ENCODE data around the gene WDR36. TPM values are rescaled to one million over a fixed set of nuclear protein-coding genes. Genes with fewer than 3 reads are reported as not detected.

The WDR36 gene
- total RNA-seq: 10 to 100 TPM; 11.9 to 16.1 TPM

GRCh38 chr5:111092062-111092853 lies at the start of gene WDR36:
Gene WDR36 (plus strand): TSS chr5:111092348. CDS start chr5:111092457, 109 bp downstream.
- TF ChIP-seq POLR2A (IDR thresholded peaks at IDR 0.05) (peak in 2 of 3 donors; percentile 56 to 66), CTCF (IDR thresholded peaks at IDR 0.05) (peak in 1 of 7 experiments; percentile 21)
- peak; percentile 100 for ATAC-seq
- WGBS, 2 donors: 1% methylated on average over 37 to 50 of the region's 50 CpGs

GRCh38 chr5:111043712-111044506 lies 48.2 kb upstream of the WDR36 start:
- H3K27me3 ChIP-seq: no peaks in the 10 kb centered on the region
- 18 to 32% methylated on average over 5 of the region's 5 CpGs for WGBS, 2 donors
- H3K4me3 ChIP-seq: no peak overlapping the region
- TF ChIP-seq CTCF (IDR thresholded peaks at IDR 0.05): no peak
- TF ChIP-seq POLR2A (IDR thresholded peaks at IDR 0.05): no peak
- no peaks in the 10 kb centered on the region for H3K9me3 ChIP-seq
- no peak overlapping the region for H3K27ac ChIP-seq
- intact Hi-C loops (cut with DNase I): no loop called here
- DNase-seq: no peak
- no peaks in the 10 kb centered on the region for H3K36me3 ChIP-seq (replicated peaks in 1 of 2; ENCODE audit: insufficient read depth in 1 of 2, low read depth in 2 of 2)
- no peaks in the 10 kb centered on the region for H3K4me1 ChIP-seq
- no peak for ATAC-seq

More at GRCh38 chr5:111092062-111092853, at the start of gene WDR36:
- H3K4me1 ChIP-seq: peaks cover 22% of the 10 kb centered on the region
- H3K4me3 ChIP-seq: peak within 1 kb of the TSS; percentile 95 to 98
- no peaks in the 10 kb centered on the region for H3K27me3 ChIP-seq
- H3K9me3 ChIP-seq: no peaks in the 10 kb centered on the region
- peak within 1 kb of the TSS; percentile 20 to 83 (median 71) for H3K27ac ChIP-seq
- DNase-seq: peak; percentile 87 to 92 (median 88)
- intact Hi-C loops (cut with DNase I): no loop called here
- H3K36me3 ChIP-seq (replicated peaks in 1 of 2; ENCODE audit: insufficient read depth in 1 of 2, low read depth in 2 of 2): no peaks in the 10 kb centered on the region

GRCh38 chr5:111058064-111058463 lies 34.1 kb upstream of the WDR36 start:
- Histone ChIP-seq H3K9me3 (no peaks in the 10 kb centered on the region), H3K4me1 (no peaks in the 10 kb centered on the region), H3K27ac (no peak overlapping the region), H3K4me3 (no peak overlapping the region), H3K36me3 (replicated peaks in 1 of 2; ENCODE audit: insufficient read depth in 1 of 2, low read depth in 2 of 2) (no peaks in the 10 kb centered on the region), H3K27me3 (peaks cover 0 to 5% of the 10 kb centered on the region in 2 donors)
- no peak for TF ChIP-seq POLR2A (IDR thresholded peaks at IDR 0.05)
- TF ChIP-seq CTCF (IDR thresholded peaks at IDR 0.05): no peak
- DNase-seq: no peak
- intact Hi-C loops (cut with DNase I): no loop called here
- no peak for ATAC-seq

- H3K4me1 ChIP-seq: no peaks in the 10 kb centered on the region
- no peaks in the 10 kb centered on the region for H3K36me3 ChIP-seq (replicated peaks in 1 of 2; ENCODE audit: insufficient read depth in 1 of 2, low read depth in 2 of 2)
- TF ChIP-seq CTCF (IDR thresholded peaks at IDR 0.05) (no peak), POLR2A (IDR thresholded peaks at IDR 0.05) (no peak)
- H3K9me3 ChIP-seq: no peaks in the 10 kb centered on the region
- DNase-seq (no peak), ATAC-seq (no peak)
- no peak overlapping the region for H3K4me3 ChIP-seq
- intact Hi-C loops (cut with DNase I): no loop called here
- H3K27me3 ChIP-seq: peaks cover 0 to 5% of the 10 kb centered on the region in 2 donors
- no peak overlapping the region for H3K27ac ChIP-seq
- 64 to 91% methylated on average over 2 of the region's 2 CpGs for WGBS, 2 donors
Observed at GRCh38 chr5:111060169-111060568, 32.0 kb upstream of the WDR36 start.

Measured in body of pancreas (tissue), 4 donors.